Fibroblast of mammary gland (primary cell): Measurements from ENCODE around the gene SPRED1.

Experiments used
- DNase-seq: peaks from one replicate; pipeline ENCODE4 v3.0.0-alpha.2; 2010; ENCODE audit warnings: low read depth
- H3K4me3 ChIP-seq: 2 replicates; pipeline ENCODE4 v1.5.1; 2011; ENCODE audit warnings: low read depth, mild to moderate bottlenecking, low read length, moderate library complexity; ENCODE audit not compliant: control insufficient read depth
- TF ChIP-seq, protein P1 (sequence below): conservative IDR thresholded peaks from 2 replicates; pipeline ENCODE4 v1.5.1; 2011; ENCODE audit warnings: low read depth, low read length, inconsistent platforms; ENCODE audit not compliant: control insufficient read depth, insufficient read depth

The SPRED1 gene

DNA sequence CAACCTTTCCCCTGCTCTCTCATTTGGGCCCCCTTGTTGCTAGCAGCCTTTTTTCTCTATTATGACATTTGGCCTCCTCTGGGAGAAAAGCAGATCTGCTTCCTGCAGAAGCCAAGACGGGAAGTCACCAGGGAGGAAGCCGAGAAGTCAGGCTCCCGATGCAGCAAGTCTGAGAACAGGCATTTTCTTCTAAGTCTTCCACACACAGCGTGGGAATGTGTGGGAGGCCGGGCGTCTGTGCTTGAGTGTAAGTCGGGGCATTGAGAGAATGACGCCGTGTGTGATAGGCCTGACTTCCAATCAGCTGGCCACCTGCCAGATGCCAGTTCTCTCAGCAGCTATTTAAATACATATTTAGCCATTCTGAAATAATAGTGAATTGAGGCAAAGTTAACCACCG is 125.5 kb downstream of the SPRED1 start:
- H3K4me3 ChIP-seq, result no peak overlapping the region
- DNase-seq, result peak; percentile 53
- TF ChIP-seq, protein P1, sequence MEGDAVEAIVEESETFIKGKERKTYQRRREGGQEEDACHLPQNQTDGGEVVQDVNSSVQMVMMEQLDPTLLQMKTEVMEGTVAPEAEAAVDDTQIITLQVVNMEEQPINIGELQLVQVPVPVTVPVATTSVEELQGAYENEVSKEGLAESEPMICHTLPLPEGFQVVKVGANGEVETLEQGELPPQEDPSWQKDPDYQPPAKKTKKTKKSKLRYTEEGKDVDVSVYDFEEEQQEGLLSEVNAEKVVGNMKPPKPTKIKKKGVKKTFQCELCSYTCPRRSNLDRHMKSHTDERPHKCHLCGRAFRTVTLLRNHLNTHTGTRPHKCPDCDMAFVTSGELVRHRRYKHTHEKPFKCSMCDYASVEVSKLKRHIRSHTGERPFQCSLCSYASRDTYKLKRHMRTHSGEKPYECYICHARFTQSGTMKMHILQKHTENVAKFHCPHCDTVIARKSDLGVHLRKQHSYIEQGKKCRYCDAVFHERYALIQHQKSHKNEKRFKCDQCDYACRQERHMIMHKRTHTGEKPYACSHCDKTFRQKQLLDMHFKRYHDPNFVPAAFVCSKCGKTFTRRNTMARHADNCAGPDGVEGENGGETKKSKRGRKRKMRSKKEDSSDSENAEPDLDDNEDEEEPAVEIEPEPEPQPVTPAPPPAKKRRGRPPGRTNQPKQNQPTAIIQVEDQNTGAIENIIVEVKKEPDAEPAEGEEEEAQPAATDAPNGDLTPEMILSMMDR, result no peak

DNA sequence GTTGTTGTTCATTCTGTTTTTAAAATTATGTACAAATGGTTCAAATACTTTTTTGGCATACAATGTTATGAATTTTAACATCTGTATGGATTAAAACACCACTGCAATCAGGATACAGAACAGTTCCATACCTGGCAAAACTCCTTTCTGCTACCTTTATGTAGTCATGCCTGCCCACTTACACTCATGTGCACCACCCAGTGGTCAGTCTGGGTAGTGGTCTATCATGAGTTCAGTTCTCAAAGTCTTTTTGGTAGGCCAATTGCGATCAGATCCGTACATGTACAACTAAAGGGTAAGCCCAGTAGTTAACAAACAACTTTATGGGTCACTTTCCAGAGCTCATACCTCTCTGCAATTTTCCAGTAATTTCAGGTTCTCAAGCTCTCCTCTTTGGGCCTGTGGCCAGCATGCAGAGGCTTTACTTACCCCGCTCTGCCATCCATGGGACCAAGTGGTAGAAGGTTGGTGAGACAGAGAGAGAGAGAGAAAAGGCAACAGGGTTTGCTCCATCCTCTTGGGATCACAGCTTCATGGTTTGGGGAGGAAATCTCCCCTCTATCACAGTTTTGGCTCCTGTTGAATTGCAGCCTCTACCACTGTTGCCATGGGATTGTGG is 137.4 kb downstream of the SPRED1 start:
- DNase-seq, result peak; percentile 67
- TF ChIP-seq, protein P1, result peak; percentile 97
- H3K4me3 ChIP-seq, result no peak overlapping the region

DNA sequence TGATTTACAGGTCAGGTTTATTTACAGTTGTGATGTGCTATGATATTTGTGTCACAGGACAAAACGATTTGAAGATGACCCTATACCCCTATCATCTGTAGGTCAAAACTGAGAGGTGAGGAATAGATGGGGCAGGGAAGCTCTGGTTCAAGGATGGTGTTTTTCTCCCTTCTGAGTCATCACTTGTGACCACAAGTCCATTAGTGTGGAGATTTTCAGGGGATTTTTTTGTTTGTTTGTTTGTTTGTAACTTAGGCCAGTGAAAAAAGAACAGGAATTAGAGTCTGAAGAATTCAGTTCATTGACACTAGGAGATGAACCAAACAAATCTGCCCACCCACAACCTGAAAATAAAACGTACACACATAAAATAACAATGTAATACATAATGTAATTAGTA is 138.6 kb downstream of the SPRED1 start:
- peak; percentile 49 for DNase-seq
- TF ChIP-seq, protein P1, result no peak
- no peak overlapping the region for H3K4me3 ChIP-seq

DNA sequence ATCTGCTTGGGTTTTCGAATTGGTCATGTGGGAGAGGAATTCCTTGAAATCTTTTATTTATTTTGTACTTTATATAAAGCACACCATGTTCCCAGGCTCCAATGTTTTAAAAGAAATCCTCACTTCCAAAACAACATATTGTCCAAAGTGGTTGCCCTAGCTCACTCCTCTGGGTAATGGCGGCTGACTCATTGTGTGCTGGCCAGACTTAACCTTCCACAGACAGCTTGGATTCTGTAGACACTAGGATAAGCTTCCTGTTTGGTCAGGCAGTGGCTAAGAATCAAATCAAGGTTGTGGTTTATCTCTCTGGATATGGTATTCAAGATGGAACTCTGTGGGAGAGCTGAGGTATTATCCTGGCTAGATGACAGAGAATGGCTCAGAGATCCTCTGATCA is 145.5 kb downstream of the SPRED1 start:
- DNase-seq, result peak; percentile 100
- TF ChIP-seq, protein P1, result no peak
- no peak overlapping the region for H3K4me3 ChIP-seq

DNA sequence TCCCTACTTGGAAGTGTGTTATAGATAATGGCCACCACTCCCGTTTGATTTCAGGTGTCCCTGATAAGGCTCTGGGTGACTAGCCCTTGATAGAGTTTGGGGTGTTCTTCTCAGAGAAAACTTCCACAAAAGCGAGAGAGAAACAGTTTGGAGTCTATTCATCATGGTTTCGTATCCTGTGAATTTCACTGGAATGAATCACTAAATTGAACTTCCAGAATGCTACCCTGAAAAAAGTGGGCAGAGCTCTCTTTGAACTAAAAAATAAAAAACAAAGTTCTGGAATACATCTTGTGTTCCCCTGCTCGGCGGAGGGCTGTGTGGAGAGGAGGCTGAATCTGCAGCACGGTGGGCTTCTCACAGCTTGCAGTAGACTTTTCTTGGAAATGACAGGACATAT is 148.5 kb downstream of the SPRED1 start:
- H3K4me3 ChIP-seq, result no peak overlapping the region
- TF ChIP-seq, protein P1, result no peak
- DNase-seq, result peak; percentile 62

DNA sequence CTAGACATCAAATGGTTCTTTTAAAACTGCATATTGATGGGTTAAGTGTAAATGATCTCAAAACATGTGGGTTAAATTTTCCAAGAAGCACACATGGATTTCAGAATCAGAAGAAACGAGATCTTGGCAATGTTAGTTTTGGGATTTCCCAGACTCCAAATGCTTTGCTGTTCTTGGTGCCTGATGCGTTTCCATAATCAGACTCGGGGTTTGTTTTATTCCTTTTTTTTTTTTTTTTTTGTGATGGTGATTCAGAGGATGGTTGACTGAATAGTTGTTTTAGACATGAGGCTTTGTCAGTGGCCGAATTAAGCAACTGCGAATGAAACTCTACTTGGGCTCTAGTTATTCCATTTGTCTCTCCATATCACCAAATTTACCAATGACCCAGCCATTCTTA is 149.1 kb downstream of the SPRED1 start:
- peak; percentile 69 for DNase-seq
- no peak overlapping the region for H3K4me3 ChIP-seq
- TF ChIP-seq, protein P1, result no peak

DNA sequence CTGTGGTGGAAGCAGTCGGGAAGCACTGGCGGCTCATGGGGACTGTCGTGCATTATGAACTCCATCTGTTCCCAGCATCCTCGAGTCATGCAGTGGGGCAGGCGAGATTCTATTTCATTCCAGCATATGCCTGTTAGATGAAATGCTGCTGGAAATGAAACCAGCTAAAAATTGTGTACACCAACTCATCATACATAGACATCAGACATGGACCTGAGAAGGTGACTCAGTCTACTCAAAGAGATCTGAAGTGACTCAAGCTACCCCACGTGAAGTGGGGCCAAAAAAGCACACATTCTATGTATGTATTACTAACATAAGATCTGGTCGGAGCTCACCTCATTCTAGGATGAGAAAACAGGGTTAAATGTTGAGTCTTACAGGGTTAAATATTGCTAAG is 153.8 kb downstream of the SPRED1 start:
- TF ChIP-seq, protein P1, result no peak
- peak; percentile 73 for DNase-seq
- H3K4me3 ChIP-seq, result no peak overlapping the region
